Measurements from ENCODE around the gene OTUD7B. TPM values are rescaled to one million over a fixed set of nuclear protein-coding genes. Genes with fewer than 3 reads are reported as not detected.

OTUD7B gene
- total RNA-seq, 1 donor: 17.7 TPM

GRCh38 chr1:149926296-149926695 is 84.2 kb downstream of the OTUD7B start:
- DNase-seq (ENCODE audit: low read depth): no peak
- peak overlapping the region; percentile 88 for H3K4me3 ChIP-seq (ENCODE audit: low read depth, low read length)
- TF ChIP-seq CTCF (IDR thresholded peaks at IDR 0.05; ENCODE audit: insufficient read depth, low read length): no peak

GRCh38 chr1:149925751-149926150 is 84.8 kb downstream of the OTUD7B start:
- H3K4me3 ChIP-seq (ENCODE audit: low read depth, low read length): no peak overlapping the region
- no peak for TF ChIP-seq CTCF (IDR thresholded peaks at IDR 0.05; ENCODE audit: insufficient read depth, low read length)
- no peak for DNase-seq (ENCODE audit: low read depth)

- TF ChIP-seq CTCF (IDR thresholded peaks at IDR 0.05; ENCODE audit: insufficient read depth, low read length): no peak
- H3K4me3 ChIP-seq (ENCODE audit: low read depth, low read length): no peak overlapping the region
- DNase-seq (ENCODE audit: low read depth): no peak
Measured at GRCh38 chr1:149925345-149925744, 85.2 kb downstream of the OTUD7B start.

GRCh38 chr1:149923626-149924025 is 86.9 kb downstream of the OTUD7B start:
- no peak overlapping the region for H3K4me3 ChIP-seq (ENCODE audit: low read depth, low read length)
- DNase-seq (ENCODE audit: low read depth): no peak
- no peak for TF ChIP-seq CTCF (IDR thresholded peaks at IDR 0.05; ENCODE audit: insufficient read depth, low read length)

- DNase-seq (ENCODE audit: low read depth): peak; percentile 66
- TF ChIP-seq CTCF (IDR thresholded peaks at IDR 0.05; ENCODE audit: insufficient read depth, low read length): no peak
- H3K4me3 ChIP-seq (ENCODE audit: low read depth, low read length): peak within 1 kb of the TSS; percentile 79
Measured at GRCh38 chr1:149917571-149918144, 92.9 kb downstream of the OTUD7B start, which contains the start of gene SV2A. Gene SV2A (minus strand): TSS chr1:149917844. CDS start chr1:149913840, 4,004 bp downstream.

- no peak for TF ChIP-seq CTCF (IDR thresholded peaks at IDR 0.05; ENCODE audit: insufficient read depth, low read length)
- H3K4me3 ChIP-seq (ENCODE audit: low read depth, low read length): peak overlapping the region; percentile 79
- no peak for DNase-seq (ENCODE audit: low read depth)
Measured at GRCh38 chr1:149916898-149917252, 93.7 kb downstream of the OTUD7B start.
